ENCODE measurements around the gene GPC5.

DNA sequence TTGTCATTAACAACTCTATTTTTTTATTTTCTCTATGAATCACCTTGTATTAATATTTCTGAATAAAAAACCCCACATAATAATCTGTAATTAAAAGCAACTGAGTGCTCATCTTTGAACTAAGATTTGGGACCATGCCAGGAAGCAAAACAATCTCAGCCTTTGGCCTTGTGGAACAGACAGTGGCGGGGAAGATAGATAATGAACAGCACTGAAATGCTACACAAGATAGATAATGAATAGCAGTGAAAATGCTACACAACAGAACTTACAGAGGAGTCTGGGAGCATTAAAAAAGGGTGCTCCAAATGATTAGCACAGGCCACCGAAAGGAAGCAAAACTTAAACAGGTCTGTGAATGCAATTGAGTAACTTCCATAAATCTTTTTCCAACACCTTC lies 134.9 kb downstream of the GPC5 start:
- no peak for TF ChIP-seq RAD21 (IDR thresholded peaks at IDR 0.05; ENCODE audit: low read depth)
- no peak for TF ChIP-seq CREB1 (IDR thresholded peaks at IDR 0.05; ENCODE audit: low read depth)
- no peak for TF ChIP-seq EP300 (IDR thresholded peaks at IDR 0.05; ENCODE audit: borderline replicate concordance)
- no peak for TF ChIP-seq TEAD4 (IDR thresholded peaks at IDR 0.05)
- no peak for TF ChIP-seq CEBPB (IDR thresholded peaks at IDR 0.05)
- no peak for TF ChIP-seq NFIC (IDR thresholded peaks at IDR 0.05)
- TF ChIP-seq MAX (IDR thresholded peaks at IDR 0.05), result no peak
- no peak for TF ChIP-seq ZBTB7A (IDR thresholded peaks at IDR 0.05; ENCODE audit: low read depth)
- TF ChIP-seq EGR1 (IDR thresholded peaks at IDR 0.05), result no peak
